IPS DF 4.7 (cell line): Measurements from ENCODE around the gene MRFAP1L1.
"Not testable (repeated sequence)": the region's sequence is repeated elsewhere in the genome, so short reads cannot be mapped to it uniquely, and the experiment has no call there.

Source experiments
- DNase-seq: peaks from one replicate; pipeline ENCODE4 v3.0.0-alpha.2; 2013; ENCODE audit warnings: low spot score; ENCODE audit errors: extremely low read depth

Gene MRFAP1L1

DNA sequence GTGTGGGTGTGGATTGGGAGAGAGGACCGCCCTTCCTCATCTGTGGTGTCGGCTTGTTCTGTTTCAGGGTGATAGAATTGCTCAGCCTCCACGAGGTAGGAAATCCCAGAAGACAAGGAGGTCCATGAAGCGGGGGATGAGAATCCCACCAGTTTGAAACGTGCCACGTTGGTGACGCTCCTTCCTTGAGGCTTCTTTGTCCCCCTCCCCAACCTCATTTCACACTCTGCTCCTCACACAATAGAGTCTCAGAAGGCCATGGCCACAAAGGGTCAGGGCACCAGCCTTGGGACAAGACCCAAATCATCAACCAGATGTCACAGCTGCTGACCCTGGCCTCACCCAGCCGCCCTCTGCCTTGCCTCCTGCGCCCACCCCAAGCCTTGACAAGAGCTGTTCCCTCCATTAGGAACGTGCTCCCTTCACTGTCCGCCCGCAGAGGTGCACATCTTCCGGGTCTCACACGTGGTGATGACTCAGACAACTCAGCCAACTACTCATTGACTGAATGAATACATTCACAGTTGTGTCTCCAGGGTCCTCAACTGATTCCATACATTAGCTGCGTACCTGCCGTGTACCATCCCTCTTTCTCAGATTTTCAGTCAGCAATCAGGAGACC is 24.6 kb upstream of the MRFAP1L1 start:
- no peak for DNase-seq

DNA sequence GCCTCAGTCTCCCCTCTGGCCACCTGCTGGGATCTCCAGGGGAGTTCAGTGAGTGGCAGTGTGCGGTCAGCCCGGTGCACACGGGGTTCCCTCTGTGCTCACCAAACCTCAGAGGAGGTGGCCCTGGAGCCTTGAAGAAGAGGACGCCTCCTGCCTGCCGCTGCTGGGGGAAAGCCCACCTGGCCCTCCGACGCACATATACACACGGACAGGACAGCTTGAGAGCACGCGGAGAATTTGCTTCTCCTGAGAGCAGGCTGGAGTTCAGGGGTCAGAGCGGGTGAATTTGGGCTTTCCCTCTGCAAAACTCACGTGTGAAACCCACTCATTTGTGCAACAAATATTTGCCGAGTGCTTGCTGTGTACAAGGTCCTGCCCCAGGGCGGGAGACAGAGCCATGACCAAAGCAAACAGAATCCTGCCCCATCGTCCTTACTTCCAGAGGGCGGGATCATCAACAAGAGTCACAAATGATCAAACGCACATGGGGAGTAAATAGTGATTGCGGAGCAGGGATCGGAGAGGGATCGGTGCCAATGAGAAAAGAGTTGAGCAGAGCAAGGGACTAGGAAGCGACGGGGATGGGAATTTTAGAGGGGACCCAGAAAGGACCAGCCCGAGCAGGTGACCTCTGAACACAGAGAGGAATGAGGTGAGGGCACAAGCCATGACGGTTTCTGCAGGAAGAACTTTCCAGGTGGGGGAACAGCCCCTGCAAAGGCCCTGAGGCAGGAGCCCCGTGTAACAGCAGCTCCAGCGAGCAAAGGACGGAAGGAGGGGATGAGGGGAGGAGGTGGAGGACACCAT is 23.9 kb upstream of the MRFAP1L1 start:
- DNase-seq, result no peak

DNA sequence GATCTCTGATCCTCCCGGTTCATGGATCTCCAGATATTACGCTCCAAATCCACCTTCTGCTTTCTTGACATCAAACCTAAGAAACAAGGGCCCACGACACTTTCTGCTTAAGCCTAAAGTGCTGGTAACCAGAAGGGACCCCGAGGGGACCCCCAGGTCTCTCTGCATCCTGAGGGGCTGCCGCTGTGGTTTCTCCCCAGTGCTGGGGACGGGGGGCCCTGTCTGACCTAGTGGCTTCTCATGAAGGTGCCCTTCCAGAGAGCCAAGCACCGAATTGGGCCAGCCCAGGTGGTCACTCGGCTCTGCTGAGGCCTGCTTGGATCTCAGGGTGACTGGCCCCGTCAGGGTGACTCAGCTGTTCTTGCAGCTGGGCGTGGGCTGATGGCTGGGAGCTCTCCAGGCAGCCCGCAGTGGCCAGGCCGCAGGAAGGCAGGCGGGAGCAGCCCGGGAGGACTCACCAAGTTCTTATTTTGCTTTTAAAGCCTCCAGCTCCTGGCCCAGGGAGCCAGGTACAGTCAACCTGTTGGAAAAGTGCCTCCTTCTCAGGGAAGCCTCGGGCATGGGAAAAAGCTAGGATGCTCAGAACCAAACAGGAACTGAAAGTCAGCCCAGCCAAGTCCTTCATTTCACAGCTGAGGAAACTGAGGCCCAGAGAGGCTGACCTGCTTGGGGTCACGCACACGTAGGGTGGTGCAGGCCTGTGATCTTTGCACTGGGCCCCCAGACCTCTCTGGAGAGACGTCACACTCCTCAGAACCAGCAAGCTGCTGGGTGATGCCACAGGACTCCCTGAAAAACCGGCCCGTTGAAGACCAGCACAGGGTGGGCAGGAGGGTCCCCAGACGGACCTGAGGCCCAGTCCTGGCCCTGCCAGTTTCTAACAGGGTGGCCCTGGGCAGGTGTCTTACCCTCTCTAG is 23.0 kb upstream of the MRFAP1L1 start:
- no peak for DNase-seq

DNA sequence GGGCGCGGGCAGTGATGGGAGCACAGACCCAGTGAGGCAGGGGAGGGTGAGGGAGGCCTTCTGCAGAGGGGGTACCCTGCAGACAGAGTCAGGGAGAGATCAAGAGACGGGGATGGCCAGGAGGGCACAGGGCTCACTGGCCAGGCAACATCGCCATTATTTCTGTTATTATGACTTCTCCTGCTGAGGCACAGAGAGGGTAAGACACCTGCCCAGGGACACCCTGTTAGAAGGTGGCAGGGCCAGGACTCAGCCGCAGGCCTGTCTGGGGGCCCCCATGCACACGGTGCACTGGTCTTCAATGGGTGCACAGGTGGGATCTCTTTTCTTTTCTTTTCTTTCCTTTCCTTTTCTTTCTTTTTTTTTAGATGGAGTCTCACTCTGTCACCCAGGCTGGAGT is 22.1 kb upstream of the MRFAP1L1 start:
- DNase-seq, result no peak

DNA sequence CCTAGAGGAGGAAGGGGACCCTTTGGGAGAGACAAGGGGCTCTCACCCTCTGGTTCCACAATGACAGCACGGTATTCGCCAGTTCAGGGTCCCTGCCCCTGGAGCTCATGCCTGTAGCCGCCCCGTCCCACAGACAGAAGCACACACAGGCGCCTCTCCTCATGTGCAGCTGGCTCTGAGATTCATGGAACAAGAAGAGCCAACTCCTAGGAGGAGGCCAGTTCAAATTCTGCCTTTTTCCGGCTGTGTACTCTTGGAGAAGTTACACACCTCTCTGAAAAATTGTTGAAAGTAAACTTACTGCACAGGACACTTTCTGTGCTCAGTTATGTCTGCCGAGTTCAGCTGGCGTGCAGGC is 21.6 kb upstream of the MRFAP1L1 start:
- DNase-seq, result no peak

DNA sequence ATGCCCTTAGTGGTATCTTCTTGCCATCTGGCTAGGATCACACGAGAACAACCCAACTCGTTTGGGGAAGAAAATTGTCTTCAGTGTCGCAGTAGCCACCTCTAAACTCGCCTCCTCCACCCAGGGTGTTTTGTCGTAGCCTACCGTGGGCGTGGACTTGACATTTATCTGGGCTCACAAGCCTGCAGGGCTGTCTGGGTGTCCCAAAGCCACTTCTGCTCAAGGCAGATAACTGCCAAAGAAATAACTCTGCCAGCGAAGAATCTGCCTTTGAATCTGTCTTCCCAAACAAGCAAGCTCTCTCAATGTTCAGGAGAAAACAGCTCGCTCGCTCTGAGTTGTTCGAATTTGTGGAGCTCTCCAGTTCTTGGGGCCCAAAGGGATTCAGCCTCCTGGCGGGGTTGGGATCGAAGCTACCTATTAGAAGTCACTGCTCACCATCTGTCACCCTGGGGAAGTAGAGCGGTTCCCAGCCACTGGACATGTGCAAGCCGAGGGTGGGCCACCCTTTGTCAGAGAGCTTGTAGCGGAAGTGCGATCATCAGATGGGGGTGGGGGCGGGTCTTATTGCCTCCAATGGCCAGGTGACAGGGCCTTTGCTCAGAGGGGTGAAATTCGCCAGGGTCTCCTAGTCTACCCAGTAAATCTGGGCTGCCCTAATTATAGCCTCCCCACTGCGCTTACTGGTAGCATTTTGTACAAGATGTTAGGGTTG is 21.1 kb upstream of the MRFAP1L1 start:
- DNase-seq, result no peak

DNA sequence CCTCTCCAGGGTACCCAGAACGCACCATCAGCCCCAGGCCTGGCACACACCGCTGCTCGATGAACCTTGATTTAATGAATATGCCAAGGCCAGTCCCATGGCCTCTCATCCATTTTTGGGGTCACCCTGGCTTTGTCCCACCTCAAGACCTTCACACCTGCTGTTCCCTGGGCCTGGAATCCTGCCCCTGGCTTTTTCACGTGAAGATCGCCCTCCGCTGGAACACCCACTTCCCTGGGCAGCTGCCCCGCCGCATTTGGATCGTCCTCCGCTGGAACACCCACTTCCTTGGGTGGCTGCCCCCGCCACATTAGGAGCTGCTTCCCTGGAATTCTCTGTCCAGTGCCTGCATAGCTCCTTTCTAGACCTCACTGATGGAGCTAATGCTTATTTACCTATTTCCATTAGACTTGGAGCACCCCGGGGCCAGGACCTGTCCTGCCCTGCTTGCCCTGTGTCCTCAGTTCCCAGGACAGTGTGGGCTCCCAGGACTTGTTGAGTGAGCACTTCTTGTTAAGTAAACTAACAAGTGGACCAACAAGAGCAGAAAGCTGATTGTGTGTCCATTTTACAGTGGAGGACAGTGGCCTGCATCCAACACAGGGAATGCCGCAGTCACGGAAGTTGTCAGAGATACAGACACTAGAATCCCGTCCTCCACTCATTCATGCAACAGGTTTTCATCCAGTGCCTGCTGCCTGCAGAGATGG is 18.8 kb upstream of the MRFAP1L1 start:
- no peak for DNase-seq

DNA sequence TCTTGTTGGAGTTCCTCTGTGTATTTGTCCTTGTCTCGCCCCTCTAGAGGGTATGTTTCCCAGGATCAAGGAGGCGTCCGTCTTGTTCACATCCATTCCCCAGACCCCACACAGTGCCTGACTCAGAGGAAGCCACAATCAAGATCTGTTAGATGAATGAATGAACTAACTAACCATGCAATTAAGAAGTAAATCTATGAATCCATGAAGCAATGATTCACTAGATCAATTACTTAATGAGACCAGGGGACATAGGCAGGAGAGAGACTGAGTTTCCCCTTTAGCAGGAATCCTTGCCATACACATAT is 18.2 kb upstream of the MRFAP1L1 start:
- DNase-seq, result no peak

DNA sequence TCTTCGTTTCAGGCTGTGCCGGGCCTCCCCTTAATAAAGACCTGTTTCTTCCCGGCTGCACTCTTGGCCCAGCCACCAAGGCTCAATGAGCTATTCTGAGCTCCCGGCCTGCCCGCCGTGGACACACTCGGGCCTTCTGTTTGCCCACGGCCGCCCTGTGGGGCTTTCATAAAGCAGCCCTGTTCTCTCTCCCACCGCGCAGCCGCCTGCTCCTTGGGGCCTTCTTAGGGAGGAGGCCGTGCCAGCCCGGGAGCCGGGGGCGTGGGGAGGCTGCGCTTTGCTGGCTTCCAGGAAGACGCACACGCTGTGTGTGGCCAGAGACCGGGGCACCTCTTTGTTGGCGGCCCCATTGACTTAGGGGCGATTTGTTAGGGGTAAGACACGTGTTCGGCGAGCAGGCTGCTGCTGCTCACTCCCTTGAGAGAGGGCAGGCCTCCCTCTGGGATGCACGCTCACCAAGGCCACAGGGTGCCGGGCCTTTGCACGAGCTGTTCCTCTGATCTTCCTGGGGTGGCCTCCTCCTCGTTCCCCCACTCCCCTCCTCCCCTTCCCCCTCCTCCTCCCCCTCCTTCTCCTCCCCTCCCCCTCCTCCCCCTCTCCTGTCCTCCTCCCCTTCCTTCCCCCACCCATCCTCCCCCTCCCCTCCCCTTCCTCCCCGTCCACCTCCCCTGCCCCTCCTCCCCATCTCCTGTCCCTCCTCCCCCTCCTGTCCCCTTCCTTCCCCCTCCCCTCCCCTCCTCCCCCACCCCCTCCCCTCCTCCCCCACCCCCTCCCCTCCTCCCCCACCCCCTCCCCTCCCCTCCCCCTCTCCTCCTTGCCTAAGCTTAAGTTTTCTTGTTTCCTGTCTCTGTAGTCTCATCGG is 17.6 kb upstream of the MRFAP1L1 start:
- no peak for DNase-seq

DNA sequence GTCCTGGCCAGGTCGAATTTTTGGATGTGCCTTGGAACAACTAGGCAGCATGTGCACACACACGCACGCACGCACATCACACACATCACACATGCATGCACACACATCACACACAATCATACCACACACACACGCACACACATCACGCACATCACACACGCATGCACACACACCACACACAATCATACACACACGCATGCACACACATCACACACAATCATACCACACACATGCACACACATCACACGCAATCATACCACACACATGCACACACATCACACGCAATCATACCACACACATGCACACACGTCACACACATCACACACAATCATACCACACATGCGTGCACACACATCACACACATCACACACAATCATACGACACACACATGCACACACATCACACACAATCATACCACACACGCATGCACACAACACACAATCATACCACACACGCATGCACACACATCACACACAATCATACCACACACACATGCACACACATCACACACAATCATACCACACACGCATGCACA is 15.8 kb upstream of the MRFAP1L1 start:
- not testable (repeated sequence) for DNase-seq

DNA sequence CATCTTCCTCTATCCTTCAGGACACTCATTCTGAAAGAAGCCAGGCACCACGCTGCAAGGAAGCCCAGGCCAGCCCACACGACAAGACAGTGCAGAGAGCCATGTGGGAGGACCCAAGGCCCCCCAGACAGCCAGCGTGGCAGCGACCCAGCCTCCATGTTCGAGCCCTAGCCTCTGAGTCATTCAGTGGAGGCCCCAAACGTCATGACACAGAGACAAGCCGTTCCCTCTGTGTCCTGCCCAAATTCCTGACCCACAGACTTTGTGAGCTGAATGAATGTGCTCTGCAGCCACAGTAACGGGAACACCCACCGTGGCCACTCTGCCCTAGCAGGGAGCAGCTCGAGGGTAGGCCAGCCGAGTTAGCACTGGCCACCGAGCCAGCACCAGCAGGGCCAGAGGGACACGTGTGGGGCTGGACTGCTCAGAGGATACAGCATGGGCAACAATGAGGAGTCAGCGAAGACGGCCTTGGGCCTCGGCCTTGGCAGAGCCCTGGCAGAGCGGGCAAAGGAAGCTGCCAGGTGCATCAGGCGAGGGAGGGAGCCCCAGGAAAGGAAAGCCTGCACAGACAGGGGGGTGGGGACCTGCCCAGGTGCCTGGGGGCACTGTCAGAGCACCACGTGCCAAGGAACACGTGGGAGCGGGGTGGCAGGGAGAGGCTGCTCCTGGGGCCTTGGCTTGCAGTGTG is 14.9 kb upstream of the MRFAP1L1 start:
- DNase-seq, result no peak

DNA sequence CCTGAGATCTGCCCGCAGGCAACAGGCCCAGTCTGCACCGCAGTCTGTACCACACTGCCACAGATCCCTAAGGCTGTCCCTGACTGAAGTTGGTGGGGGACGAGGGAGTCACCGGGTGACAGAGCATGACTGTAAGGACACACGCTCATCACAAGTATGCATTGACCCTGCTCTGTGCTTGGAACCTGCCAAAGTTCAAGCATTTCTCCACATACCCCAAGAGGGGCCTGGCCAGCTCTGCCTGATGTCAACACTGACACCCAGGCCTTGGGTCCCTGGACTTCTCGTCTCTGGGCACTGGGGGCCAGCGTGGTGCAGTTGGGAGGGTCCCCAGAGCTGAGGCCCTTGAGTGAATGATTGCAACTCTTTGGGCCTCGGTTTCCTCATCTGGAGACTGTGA is 14.2 kb upstream of the MRFAP1L1 start:
- no peak for DNase-seq

DNA sequence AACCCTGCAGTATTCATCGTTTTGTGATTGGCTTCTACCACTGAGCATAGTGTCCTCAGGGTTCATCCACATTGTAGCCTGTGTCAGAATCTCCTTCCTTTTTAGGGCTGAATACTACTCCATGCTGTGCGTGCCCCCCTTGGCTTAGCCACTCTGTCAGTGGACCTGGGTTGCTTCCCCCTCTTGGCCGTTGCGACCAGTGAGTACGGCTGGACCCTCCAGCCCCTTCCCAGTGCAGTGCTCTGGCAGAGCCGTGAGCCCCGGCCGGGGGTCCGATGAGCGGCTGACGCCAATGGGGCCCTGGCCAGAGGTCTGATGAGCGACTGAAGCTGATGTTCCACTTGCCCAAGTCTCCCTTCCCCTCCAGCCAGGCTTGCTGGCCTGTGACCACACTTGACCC is 13.2 kb upstream of the MRFAP1L1 start:
- no peak for DNase-seq

DNA sequence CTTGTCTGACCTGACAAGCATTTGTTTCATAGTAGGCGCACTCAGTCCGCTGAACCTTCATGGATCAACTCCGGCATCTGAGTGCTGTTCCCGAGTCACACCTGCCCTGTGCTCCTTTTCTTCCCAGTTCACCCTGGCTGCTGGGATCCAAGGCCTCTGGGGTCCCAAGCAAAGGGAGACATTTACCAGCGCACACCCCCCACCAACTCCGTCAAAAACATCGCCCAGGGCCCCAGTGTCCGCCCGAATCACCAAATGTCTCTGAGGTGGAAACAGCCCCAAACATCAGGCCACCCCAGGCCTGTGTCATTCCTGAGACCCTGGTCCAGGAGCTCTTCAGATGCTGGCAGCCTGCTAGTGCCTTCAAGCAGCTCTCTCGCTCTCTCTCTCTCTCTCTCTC is 11.5 kb upstream of the MRFAP1L1 start:
- DNase-seq, result no peak

DNA sequence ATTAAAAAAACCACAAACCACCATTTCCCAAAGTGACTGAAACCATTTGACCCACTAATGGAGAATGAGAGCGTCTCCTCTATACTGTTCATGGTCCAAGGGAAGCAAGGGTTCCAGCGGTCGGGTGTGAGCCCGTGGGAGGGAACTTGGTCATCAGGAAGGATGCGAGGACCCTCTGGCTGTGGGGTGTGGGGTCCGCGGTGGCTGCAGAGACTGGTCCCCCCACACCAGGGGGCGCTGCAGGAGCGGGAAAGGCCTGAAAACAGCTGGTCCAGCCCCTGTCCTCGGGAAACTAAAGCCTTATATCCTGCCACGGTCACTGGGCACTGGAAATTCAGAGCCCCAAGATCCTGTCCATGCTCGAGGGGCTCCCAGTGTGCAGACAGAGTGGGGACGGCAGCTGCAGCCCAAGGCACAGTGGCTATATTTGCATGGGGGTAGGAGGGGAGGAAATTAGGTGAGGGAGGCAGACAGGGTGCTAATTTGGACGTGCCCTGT is 10.6 kb upstream of the MRFAP1L1 start:
- no peak for DNase-seq

DNA sequence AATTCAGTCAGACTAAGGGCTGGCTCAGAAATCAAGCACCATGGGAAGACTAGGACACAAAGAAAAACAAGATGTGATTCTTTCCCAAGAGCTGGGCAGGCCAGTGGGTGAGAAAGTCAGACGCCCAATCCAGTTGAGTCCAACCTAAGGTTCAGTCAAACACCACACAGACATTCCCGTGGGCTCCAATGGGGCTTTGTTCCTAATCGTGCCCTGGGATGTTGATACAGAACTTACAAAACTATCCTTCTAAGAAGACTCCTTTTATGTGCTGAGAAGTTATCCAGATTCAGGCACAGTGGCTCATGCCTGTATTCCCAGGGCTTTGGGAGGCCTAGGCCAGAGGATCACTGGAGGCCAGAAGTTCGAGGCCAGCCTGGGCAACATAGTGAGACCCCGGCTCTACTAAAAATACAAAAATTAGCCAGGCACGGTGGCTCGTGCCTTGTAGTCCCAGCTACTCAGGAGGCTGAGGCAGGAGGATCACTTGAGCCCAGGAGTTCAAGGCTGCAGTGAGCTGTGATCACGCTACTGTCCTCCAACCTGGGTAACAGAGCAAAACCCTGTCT is 10.0 kb upstream of the MRFAP1L1 start:
- no peak for DNase-seq

DNA sequence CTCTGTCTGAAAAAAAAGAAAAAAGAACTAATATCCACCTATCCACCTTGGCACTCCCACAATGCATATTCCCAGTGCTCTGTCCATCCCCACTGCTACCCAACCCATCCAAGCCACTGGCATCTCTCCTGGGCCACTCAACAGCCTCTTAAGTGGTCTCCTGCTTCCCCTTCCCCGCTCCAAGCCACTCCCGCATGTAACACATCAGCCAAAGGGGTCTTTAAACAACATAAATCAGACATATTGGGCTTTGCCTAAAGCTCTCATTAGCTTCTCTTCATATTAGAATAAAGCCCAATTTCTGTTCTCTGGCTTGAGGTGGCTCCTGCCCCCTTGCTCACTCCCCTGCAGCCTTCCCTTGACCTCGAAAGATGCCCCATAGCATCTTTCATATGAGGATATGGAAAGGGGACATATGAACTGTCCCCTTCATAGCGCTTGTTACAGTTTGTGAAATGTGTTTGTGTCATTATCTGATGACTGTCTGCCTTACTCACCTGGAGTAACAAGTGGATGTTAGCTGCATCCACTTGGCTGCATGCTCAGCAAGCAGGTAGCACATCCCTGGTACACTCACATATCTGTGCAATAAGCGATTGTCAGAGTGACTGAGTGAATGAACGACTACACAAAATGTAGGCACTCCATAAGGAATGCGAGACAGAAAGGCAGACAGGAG is 9.4 kb upstream of the MRFAP1L1 start:
- no peak for DNase-seq

DNA sequence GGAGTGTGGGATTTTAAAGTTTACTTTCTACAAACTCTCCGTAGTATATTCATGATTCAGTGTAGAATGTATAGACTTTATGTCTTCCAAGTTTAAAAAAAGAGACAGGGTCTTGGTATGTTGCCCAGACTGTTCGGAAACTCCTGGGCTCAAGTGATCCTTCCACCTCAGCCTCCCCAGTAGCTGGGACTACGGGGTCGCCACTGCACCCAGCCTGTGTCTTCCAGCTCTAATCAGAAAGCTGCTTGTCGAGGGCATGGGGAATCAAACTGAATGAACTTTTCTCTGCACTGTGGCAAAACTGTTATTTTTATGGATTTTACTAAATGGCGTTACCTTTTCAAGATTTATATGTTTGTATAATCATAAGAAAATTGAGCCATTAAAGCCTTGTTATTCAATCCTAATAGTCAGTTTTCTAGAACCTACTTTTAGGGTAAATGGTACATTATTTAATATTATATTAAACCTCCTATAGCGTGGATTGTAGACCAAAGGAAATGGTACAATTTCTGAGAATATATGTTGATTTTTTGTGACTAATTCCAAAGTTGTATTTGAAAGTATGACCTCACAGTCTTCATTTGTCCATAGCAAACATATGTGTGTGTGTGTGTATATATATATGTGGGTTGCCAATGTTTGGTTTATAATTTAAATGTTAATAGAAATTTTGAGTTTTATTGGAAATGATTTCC is 7.4 kb upstream of the MRFAP1L1 start:
- DNase-seq, result no peak
